Measurements from ENCODE around the gene NKAIN2.

The NKAIN2 gene

GRCh38 chr6:124040655-124041054, 237.0 kb downstream of the NKAIN2 start:
- DNase-seq, result no peak

- no peak for DNase-seq
Measured at GRCh38 chr6:124052120-124052519, 248.5 kb downstream of the NKAIN2 start.

GRCh38 chr6:124053315-124053714, 249.7 kb downstream of the NKAIN2 start:
- DNase-seq, result no peak

GRCh38 chr6:124054034-124054433, 250.4 kb downstream of the NKAIN2 start:
- DNase-seq, result no peak

GRCh38 chr6:124055395-124055794, 251.7 kb downstream of the NKAIN2 start:
- no peak for DNase-seq

- no peak for DNase-seq
Measured at GRCh38 chr6:124055963-124056362, 252.3 kb downstream of the NKAIN2 start.

GRCh38 chr6:124056407-124057334, 253.0 kb downstream of the NKAIN2 start:
- no peak for DNase-seq

- DNase-seq, result no peak
Measured at GRCh38 chr6:124057461-124057860, 253.8 kb downstream of the NKAIN2 start.

- no peak for DNase-seq
Measured at GRCh38 chr6:124064317-124065113, 260.9 kb downstream of the NKAIN2 start.

GRCh38 chr6:124066269-124066668, 262.6 kb downstream of the NKAIN2 start:
- no peak for DNase-seq

- DNase-seq, result no peak
Measured at GRCh38 chr6:124066946-124067552, 263.4 kb downstream of the NKAIN2 start.

GRCh38 chr6:124069230-124069950, 265.7 kb downstream of the NKAIN2 start:
- no peak for DNase-seq

GRCh38 chr6:124073021-124073420, 269.4 kb downstream of the NKAIN2 start:
- no peak for DNase-seq

GRCh38 chr6:124073820-124074587, 270.3 kb downstream of the NKAIN2 start:
- no peak for DNase-seq

- no peak for DNase-seq
Measured at GRCh38 chr6:124074606-124075005, 270.9 kb downstream of the NKAIN2 start.

- no peak for DNase-seq
Measured at GRCh38 chr6:124076336-124077048, 272.8 kb downstream of the NKAIN2 start.

- no peak for DNase-seq
Measured at GRCh38 chr6:124078169-124078568, 274.5 kb downstream of the NKAIN2 start.

GRCh38 chr6:124080483-124080882, 276.8 kb downstream of the NKAIN2 start:
- no peak for DNase-seq

GRCh38 chr6:124090491-124090890, 286.8 kb downstream of the NKAIN2 start:
- no peak for DNase-seq

- no peak for DNase-seq
Measured at GRCh38 chr6:124099520-124099919, 295.9 kb downstream of the NKAIN2 start.

- DNase-seq, result no peak
Measured at GRCh38 chr6:124110514-124110913, 306.8 kb downstream of the NKAIN2 start.
